Inflammatory macrophage treated with lipopolysaccharide for 1 hour (primary cell): ENCODE measurements around the gene GRK2.
A peak's percentile ranks its signal among the peaks of the same experiment; 100 is the strongest.

Experiments
- DNase-seq, 2 donors: peaks; one replicate each; pipeline ENCODE4 v3.0.0-alpha.2; 2020 to 2022

The GRK2 gene

GRCh38 chr11:67271541-67272284 is 5.4 kb downstream of the GRK2 start:
- DNase-seq, result peak in 1 of 2 donors; percentile 66

GRCh38 chr11:67272327-67273259 is 6.3 kb downstream of the GRK2 start:
- no peak for DNase-seq

- DNase-seq, result no peak
Observed at GRCh38 chr11:67273260-67273990, 7.2 kb downstream of the GRK2 start.

- no peak for DNase-seq
Observed at GRCh38 chr11:67274768-67275605, 8.7 kb downstream of the GRK2 start.

- DNase-seq, result no peak
Observed at GRCh38 chr11:67275606-67276409, 9.5 kb downstream of the GRK2 start.

- no peak for DNase-seq
Observed at GRCh38 chr11:67276781-67277230, 10.5 kb downstream of the GRK2 start.

- DNase-seq, result peak; percentile 91 to 95
Observed at GRCh38 chr11:67277231-67277961, 11.1 kb downstream of the GRK2 start.

- no peak for DNase-seq
Observed at GRCh38 chr11:67278135-67278938, 12.1 kb downstream of the GRK2 start.

GRCh38 chr11:67278939-67279588 is 12.8 kb downstream of the GRK2 start:
- DNase-seq, result no peak

- no peak for DNase-seq
Observed at GRCh38 chr11:67279589-67280340, 13.5 kb downstream of the GRK2 start.

GRCh38 chr11:67280341-67280787 is 14.1 kb downstream of the GRK2 start:
- DNase-seq, result no peak

GRCh38 chr11:67280788-67281551 is 14.7 kb downstream of the GRK2 start:
- no peak for DNase-seq

- no peak for DNase-seq
Observed at GRCh38 chr11:67281552-67282150, 15.4 kb downstream of the GRK2 start.

GRCh38 chr11:67282155-67282875 is 16.0 kb downstream of the GRK2 start:
- DNase-seq, result no peak

- no peak for DNase-seq
Observed at GRCh38 chr11:67282876-67283371, 16.7 kb downstream of the GRK2 start.

GRCh38 chr11:67283481-67283963 is 17.2 kb downstream of the GRK2 start:
- peak; percentile 89 to 95 for DNase-seq
